ENCODE data around the gene CLMN. TPM values are rescaled to one million over a fixed set of nuclear protein-coding genes. Genes with fewer than 3 reads are reported as not detected.

The CLMN gene
- total and polyA plus RNA-seq, 2 experiments from 2014 or later = 3.2 to 5.7 TPM

DNA sequence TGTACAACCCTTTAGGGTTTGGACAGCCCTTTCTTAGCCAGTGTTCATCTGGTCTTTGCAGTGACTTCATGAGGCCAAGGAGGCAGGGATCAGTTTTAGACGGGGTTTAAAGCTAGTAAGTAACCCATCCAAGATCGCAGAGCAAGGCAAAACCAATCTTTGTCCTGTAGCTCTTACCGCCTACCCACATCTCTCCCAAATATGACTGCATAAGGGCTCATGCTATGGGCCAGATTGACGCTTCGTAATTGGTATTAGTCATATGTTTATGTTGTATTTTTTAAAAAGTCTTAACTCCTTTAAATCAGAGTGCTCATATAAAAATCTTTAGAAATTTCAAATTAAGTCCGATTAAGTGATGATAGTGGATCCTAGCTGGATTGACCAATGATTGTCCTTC lies 3.7 kb upstream of the CLMN start:
- H3K27ac Mint-ChIP-seq = no peak overlapping the region
- no peak overlapping the region for H2AFZ ChIP-seq
- TF ChIP-seq, protein P1, sequence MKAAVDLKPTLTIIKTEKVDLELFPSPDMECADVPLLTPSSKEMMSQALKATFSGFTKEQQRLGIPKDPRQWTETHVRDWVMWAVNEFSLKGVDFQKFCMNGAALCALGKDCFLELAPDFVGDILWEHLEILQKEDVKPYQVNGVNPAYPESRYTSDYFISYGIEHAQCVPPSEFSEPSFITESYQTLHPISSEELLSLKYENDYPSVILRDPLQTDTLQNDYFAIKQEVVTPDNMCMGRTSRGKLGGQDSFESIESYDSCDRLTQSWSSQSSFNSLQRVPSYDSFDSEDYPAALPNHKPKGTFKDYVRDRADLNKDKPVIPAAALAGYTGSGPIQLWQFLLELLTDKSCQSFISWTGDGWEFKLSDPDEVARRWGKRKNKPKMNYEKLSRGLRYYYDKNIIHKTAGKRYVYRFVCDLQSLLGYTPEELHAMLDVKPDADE (IDR thresholded peaks at IDR 0.05) = no peak
- TF ChIP-seq ZNF331 (CRISPR knock-in tag; IDR thresholded peaks at IDR 0.05; ENCODE audit: low read depth) (no peak), CREB1 (CRISPR knock-in tag; IDR thresholded peaks at IDR 0.05; ENCODE audit: low read depth) (no peak), NANOG (IDR thresholded peaks at IDR 0.05; ENCODE audit: borderline replicate concordance) (no peak), STAT1 (IDR thresholded peaks at IDR 0.05; ENCODE audit: unreplicated experiment) (no peak), JUNB (IDR thresholded peaks at IDR 0.05; ENCODE audit: unreplicated experiment) (no peak), EZH2phosphoT487 (IDR thresholded peaks at IDR 0.05; ENCODE audit: unreplicated experiment) (no peak), POLR2AphosphoS5 (IDR thresholded peaks at IDR 0.05; ENCODE audit: low read depth) (no peak), EZH2 (IDR thresholded peaks at IDR 0.05; ENCODE audit: low read depth, unreplicated experiment) (no peak), ZNF114 (CRISPR knock-in tag; IDR thresholded peaks at IDR 0.05) (no peak)
- TF ChIP-seq, protein P2, sequence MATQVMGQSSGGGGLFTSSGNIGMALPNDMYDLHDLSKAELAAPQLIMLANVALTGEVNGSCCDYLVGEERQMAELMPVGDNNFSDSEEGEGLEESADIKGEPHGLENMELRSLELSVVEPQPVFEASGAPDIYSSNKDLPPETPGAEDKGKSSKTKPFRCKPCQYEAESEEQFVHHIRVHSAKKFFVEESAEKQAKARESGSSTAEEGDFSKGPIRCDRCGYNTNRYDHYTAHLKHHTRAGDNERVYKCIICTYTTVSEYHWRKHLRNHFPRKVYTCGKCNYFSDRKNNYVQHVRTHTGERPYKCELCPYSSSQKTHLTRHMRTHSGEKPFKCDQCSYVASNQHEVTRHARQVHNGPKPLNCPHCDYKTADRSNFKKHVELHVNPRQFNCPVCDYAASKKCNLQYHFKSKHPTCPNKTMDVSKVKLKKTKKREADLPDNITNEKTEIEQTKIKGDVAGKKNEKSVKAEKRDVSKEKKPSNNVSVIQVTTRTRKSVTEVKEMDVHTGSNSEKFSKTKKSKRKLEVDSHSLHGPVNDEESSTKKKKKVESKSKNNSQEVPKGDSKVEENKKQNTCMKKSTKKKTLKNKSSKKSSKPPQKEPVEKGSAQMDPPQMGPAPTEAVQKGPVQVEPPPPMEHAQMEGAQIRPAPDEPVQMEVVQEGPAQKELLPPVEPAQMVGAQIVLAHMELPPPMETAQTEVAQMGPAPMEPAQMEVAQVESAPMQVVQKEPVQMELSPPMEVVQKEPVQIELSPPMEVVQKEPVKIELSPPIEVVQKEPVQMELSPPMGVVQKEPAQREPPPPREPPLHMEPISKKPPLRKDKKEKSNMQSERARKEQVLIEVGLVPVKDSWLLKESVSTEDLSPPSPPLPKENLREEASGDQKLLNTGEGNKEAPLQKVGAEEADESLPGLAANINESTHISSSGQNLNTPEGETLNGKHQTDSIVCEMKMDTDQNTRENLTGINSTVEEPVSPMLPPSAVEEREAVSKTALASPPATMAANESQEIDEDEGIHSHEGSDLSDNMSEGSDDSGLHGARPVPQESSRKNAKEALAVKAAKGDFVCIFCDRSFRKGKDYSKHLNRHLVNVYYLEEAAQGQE (IDR thresholded peaks at IDR 0.05; ENCODE audit: unreplicated experiment) = no peak
- TF ChIP-seq, protein P3, sequence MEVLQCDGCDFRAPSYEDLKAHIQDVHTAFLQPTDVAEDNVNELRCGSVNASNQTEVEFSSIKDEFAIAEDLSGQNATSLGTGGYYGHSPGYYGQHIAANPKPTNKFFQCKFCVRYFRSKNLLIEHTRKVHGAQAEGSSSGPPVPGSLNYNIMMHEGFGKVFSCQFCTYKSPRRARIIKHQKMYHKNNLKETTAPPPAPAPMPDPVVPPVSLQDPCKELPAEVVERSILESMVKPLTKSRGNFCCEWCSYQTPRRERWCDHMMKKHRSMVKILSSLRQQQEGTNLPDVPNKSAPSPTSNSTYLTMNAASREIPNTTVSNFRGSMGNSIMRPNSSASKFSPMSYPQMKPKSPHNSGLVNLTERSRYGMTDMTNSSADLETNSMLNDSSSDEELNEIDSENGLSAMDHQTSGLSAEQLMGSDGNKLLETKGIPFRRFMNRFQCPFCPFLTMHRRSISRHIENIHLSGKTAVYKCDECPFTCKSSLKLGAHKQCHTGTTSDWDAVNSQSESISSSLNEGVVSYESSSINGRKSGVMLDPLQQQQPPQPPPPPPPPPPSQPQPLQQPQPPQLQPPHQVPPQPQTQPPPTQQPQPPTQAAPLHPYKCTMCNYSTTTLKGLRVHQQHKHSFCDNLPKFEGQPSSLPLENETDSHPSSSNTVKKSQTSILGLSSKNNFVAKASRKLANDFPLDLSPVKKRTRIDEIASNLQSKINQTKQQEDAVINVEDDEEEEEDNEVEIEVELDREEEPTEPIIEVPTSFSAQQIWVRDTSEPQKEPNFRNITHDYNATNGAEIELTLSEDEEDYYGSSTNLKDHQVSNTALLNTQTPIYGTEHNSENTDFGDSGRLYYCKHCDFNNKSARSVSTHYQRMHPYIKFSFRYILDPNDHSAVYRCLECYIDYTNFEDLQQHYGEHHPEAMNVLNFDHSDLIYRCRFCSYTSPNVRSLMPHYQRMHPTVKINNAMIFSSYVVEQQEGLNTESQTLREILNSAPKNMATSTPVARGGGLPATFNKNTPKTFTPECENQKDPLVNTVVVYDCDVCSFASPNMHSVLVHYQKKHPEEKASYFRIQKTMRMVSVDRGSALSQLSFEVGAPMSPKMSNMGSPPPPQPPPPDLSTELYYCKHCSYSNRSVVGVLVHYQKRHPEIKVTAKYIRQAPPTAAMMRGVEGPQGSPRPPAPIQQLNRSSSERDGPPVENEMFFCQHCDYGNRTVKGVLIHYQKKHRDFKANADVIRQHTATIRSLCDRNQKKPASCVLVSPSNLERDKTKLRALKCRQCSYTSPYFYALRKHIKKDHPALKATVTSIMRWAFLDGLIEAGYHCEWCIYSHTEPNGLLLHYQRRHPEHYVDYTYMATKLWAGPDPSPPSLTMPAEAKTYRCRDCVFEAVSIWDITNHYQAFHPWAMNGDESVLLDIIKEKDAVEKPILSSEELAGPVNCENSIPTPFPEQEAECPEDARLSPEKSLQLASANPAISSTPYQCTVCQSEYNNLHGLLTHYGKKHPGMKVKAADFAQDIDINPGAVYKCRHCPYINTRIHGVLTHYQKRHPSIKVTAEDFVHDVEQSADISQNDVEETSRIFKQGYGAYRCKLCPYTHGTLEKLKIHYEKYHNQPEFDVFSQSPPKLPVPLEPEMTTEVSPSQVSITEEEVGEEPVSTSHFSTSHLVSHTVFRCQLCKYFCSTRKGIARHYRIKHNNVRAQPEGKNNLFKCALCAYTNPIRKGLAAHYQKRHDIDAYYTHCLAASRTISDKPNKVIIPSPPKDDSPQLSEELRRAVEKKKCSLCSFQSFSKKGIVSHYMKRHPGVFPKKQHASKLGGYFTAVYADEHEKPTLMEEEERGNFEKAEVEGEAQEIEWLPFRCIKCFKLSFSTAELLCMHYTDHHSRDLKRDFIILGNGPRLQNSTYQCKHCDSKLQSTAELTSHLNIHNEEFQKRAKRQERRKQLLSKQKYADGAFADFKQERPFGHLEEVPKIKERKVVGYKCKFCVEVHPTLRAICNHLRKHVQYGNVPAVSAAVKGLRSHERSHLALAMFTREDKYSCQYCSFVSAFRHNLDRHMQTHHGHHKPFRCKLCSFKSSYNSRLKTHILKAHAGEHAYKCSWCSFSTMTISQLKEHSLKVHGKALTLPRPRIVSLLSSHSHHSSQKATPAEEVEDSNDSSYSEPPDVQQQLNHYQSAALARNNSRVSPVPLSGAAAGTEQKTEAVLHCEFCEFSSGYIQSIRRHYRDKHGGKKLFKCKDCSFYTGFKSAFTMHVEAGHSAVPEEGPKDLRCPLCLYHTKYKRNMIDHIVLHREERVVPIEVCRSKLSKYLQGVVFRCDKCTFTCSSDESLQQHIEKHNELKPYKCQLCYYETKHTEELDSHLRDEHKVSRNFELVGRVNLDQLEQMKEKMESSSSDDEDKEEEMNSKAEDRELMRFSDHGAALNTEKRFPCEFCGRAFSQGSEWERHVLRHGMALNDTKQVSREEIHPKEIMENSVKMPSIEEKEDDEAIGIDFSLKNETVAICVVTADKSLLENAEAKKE (CRISPR knock-in tag; IDR thresholded peaks at IDR 0.05) = no peak
- TF ChIP-seq, protein P4, sequence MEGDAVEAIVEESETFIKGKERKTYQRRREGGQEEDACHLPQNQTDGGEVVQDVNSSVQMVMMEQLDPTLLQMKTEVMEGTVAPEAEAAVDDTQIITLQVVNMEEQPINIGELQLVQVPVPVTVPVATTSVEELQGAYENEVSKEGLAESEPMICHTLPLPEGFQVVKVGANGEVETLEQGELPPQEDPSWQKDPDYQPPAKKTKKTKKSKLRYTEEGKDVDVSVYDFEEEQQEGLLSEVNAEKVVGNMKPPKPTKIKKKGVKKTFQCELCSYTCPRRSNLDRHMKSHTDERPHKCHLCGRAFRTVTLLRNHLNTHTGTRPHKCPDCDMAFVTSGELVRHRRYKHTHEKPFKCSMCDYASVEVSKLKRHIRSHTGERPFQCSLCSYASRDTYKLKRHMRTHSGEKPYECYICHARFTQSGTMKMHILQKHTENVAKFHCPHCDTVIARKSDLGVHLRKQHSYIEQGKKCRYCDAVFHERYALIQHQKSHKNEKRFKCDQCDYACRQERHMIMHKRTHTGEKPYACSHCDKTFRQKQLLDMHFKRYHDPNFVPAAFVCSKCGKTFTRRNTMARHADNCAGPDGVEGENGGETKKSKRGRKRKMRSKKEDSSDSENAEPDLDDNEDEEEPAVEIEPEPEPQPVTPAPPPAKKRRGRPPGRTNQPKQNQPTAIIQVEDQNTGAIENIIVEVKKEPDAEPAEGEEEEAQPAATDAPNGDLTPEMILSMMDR (conservative IDR thresholded peaks at IDR 0.05; ENCODE audit: low read depth in 2 of 2) = no peak
- DNase-seq (ENCODE audit: low spot score) (no peak), ATAC-seq (no peak)
- H3K36me3 ChIP-seq (ENCODE audit: insufficient read depth) = no peaks in the 10 kb centered on the region
- H3K27me3 Mint-ChIP-seq (ENCODE audit: insufficient read depth, low read depth, poor library complexity) = peaks cover 18% of the 10 kb centered on the region
- H3K36me3 Mint-ChIP-seq (ENCODE audit: low read depth) = no peaks in the 10 kb centered on the region; the same call in 2 of the 3 replicates
- H3K79me2 ChIP-seq (replicated peaks; ENCODE audit: insufficient read depth) = no peaks in the 10 kb centered on the region
- H3K4me2 ChIP-seq = no peak overlapping the region
- no peak overlapping the region for H3K4me3 ChIP-seq
- H4K20me1 ChIP-seq (replicated peaks; ENCODE audit: insufficient read depth) = no peaks in the 10 kb centered on the region
- H3K27ac ChIP-seq (ENCODE audit: low read depth) = no peak overlapping the region
- H3K9me2 ChIP-seq (ENCODE audit: insufficient read depth) = 0 out of 2 replicates have a peak, but pooled peaks cover 7% of the 10 kb centered on the region
- H3K27me3 ChIP-seq (ENCODE audit: insufficient read depth) = peaks cover 19% of the 10 kb centered on the region
- H3K4me1 ChIP-seq (ENCODE audit: insufficient read depth) = peaks cover 16% of the 10 kb centered on the region
- peaks cover 11% of the 10 kb centered on the region for H3K4me1 Mint-ChIP-seq
- H3F3A ChIP-seq (replicated peaks; ENCODE audit: low read depth) = no peaks in the 10 kb centered on the region
- peaks cover 8% of the 10 kb centered on the region for H3K9me3 Mint-ChIP-seq
- no peak overlapping the region for H3K4me3 Mint-ChIP-seq
